ENCODE data around the gene CAPZA2.

- TF ChIP-seq POLR2A (IDR thresholded peaks at IDR 0.05): no peak
- TF ChIP-seq CTCF (IDR thresholded peaks at IDR 0.05): no peak
Measured at GRCh38 chr7:116886543-116887156, 24.3 kb downstream of the CAPZA2 start.
